ENCODE measurements around the gene ZBTB7B. TPM values are rescaled to one million over a fixed set of nuclear protein-coding genes. Genes with fewer than 3 reads are reported as not detected.

The ZBTB7B gene
- total and polyA plus RNA-seq, 9 of the 15 experiments (the other 6 are each of a cell fraction or from before 2014, with no cell fraction given): 0.04 to 46.5 (median 15.2) TPM

GRCh38 chr1:155038602-155039307 is 36.2 kb downstream of the ZBTB7B start:
- Histone ChIP-seq H3K27ac (ENCODE audit: extremely low read depth, low read depth, low read length) (no peak overlapping the region), H3K9me1 (ENCODE audit: control insufficient read depth, insufficient read depth, low read length) (no peaks in the 10 kb centered on the region), H3K27me3 (ENCODE audit: control insufficient read depth in 2 of 2, insufficient read depth in 2 of 2, low read length in 2 of 2) (peaks cover 0 to 15% of the 10 kb centered on the region in 2 experiments; a peak in 3 of 5 replicates), H2AFZ (ENCODE audit: low read depth, low read length) (peak overlapping the region; percentile 56; the same call in 1 of the 2 replicates), H3K79me2 (ENCODE audit: control insufficient read depth, insufficient read depth, low read length) (no peaks in the 10 kb centered on the region), H3K9ac (ENCODE audit: insufficient read depth in 1 of 2, low read depth in 2 of 2, low read length in 2 of 2) (peak overlapping the region in 1 of 2 experiments; percentile 64; a peak in 2 of 4 replicates), H3K36me3 (ENCODE audit: control insufficient read depth, insufficient read depth, low read length) (no peaks in the 10 kb centered on the region), H3K4me1 (replicated peaks in 1 of 2; ENCODE audit: control insufficient read depth in 2 of 2, insufficient read depth in 2 of 2, low read length in 2 of 2) (peaks cover 3 to 9% of the 10 kb centered on the region in 2 experiments; a peak in 2 of 5 replicates), H4K20me1 (replicated peaks; ENCODE audit: control insufficient read depth, insufficient read depth, low read length) (no peaks in the 10 kb centered on the region), H3K9me3 (replicated peaks; ENCODE audit: control insufficient read depth, insufficient read depth, low read depth, low read length) (no peaks in the 10 kb centered on the region), H3K4me2 (ENCODE audit: insufficient read depth, low read length) (no peak overlapping the region), H3K4me3 (no peak overlapping the region)
- ChIA-PET POLR2A (interaction anchor here (0.6 kb wide), 2 partner anchors 15 to 688 kb away, joined by 3 read pairs; no protein-coding TSS in a partner anchor), CTCF (ENCODE audit: low intra/inter-chr PET ratio) (no interaction called here)
- WGBS (ENCODE audit: insufficient coverage, low coverage, missing lambda C conversion rate): 20% methylated on average over 8 of the region's 8 CpGs
- peak; percentile 59 for ATAC-seq
- in situ Hi-C loops (cut with MboI) (no loop called here), intact Hi-C loops (cut with micrococcal nuclease) (no loop called here)
- DNase-seq (ENCODE audit: extremely low read depth in 1 of 4, low spot score in 3 of 4): peak in 1 of 4 experiments; percentile 26
- BruUV-seq (replicated peaks): no TSS peak
- peak; percentile 11 for FAIRE-seq
- no peak for TF ChIP-seq CCAR2 (IDR thresholded peaks at IDR 0.05; ENCODE audit: low read depth, low read length)
- TF ChIP-seq NONO (IDR thresholded peaks at IDR 0.05; ENCODE audit: low read depth in 2 of 2, low read length in 1 of 2): no peak
- TF ChIP-seq NFRKB (IDR thresholded peaks at IDR 0.05; ENCODE audit: low read depth): no peak
- no peak for TF ChIP-seq NR3C1 (CRISPR knock-in tag; IDR thresholded peaks at IDR 0.05)

- intact Hi-C loops (cut with micrococcal nuclease): no loop called here
- no peak overlapping the region for H3K4me3 ChIP-seq
- H4K20me1 ChIP-seq (replicated peaks; ENCODE audit: control insufficient read depth, insufficient read depth, low read length): no peaks in the 10 kb centered on the region
- H3K9me3 ChIP-seq (replicated peaks; ENCODE audit: control insufficient read depth, insufficient read depth, low read depth, low read length): no peaks in the 10 kb centered on the region
- H3K36me3 ChIP-seq (ENCODE audit: control insufficient read depth, insufficient read depth, low read length): no peaks in the 10 kb centered on the region
- in situ Hi-C loops (cut with MboI): no loop called here
- H2AFZ ChIP-seq (ENCODE audit: low read depth, low read length): no peak overlapping the region
- ATAC-seq: no peak
- WGBS (ENCODE audit: insufficient coverage, low coverage, missing lambda C conversion rate): 33% methylated on average over 4 of the region's 4 CpGs
- H3K27me3 ChIP-seq (ENCODE audit: control insufficient read depth in 2 of 2, insufficient read depth in 2 of 2, low read length in 2 of 2): peaks cover 0 to 10% of the 10 kb centered on the region in 2 experiments; a peak in 3 of 5 replicates
- no peak overlapping the region for H3K4me2 ChIP-seq (ENCODE audit: insufficient read depth, low read length)
- no TSS peak for BruUV-seq (replicated peaks)
- H3K9me1 ChIP-seq (ENCODE audit: control insufficient read depth, insufficient read depth, low read length): no peaks in the 10 kb centered on the region
- no peak overlapping the region for H3K27ac ChIP-seq (ENCODE audit: extremely low read depth, low read depth, low read length)
- no peak for FAIRE-seq
- no peak for DNase-seq (ENCODE audit: extremely low read depth in 1 of 4, low spot score in 3 of 4)
- H3K4me1 ChIP-seq (replicated peaks in 1 of 2; ENCODE audit: control insufficient read depth in 2 of 2, insufficient read depth in 2 of 2, low read length in 2 of 2): peaks cover 3 to 9% of the 10 kb centered on the region in 2 experiments; a peak in 2 of 5 replicates
- peak overlapping the region in 1 of 2 experiments; percentile 64; a peak in 2 of 4 replicates for H3K9ac ChIP-seq (ENCODE audit: insufficient read depth in 1 of 2, low read depth in 2 of 2, low read length in 2 of 2)
- CTCF ChIA-PET (ENCODE audit: low intra/inter-chr PET ratio): no interaction called here
- H3K79me2 ChIP-seq (ENCODE audit: control insufficient read depth, insufficient read depth, low read length): no peaks in the 10 kb centered on the region
- POLR2A ChIA-PET: interaction anchor here (0.6 kb wide), 1 partner anchor 688 kb away, joined by 3 read pairs; no protein-coding TSS in a partner anchor
- TF ChIP-seq MTF1 (CRISPR knock-in tag; IDR thresholded peaks at IDR 0.05; ENCODE audit: borderline replicate concordance) (no peak), HMG20A (CRISPR knock-in tag; conservative IDR thresholded peaks at IDR 0.05) (no peak), ZNF449 (CRISPR knock-in tag; IDR thresholded peaks at IDR 0.05) (no peak), RNF2 (IDR thresholded peaks at IDR 0.05) (no peak), MLX (CRISPR knock-in tag; conservative IDR thresholded peaks at IDR 0.05) (no peak)
Measured at GRCh38 chr1:155039308-155039669, 36.7 kb downstream of the ZBTB7B start.

Data from K562 (cell line).